GM11168 (cell line): ENCODE data around the gene CLDND2.

Source experiments
- in situ Hi-C: fragments of 300-500 bp; cut with MboI; formaldehyde crosslinking; loops from one replicate; pipeline ENCODE4 v1.12.0; 2022; ENCODE audit warnings: low sequenced_read_pairs; ENCODE audit not compliant: unreplicated experiment

The CLDND2 gene

DNA sequence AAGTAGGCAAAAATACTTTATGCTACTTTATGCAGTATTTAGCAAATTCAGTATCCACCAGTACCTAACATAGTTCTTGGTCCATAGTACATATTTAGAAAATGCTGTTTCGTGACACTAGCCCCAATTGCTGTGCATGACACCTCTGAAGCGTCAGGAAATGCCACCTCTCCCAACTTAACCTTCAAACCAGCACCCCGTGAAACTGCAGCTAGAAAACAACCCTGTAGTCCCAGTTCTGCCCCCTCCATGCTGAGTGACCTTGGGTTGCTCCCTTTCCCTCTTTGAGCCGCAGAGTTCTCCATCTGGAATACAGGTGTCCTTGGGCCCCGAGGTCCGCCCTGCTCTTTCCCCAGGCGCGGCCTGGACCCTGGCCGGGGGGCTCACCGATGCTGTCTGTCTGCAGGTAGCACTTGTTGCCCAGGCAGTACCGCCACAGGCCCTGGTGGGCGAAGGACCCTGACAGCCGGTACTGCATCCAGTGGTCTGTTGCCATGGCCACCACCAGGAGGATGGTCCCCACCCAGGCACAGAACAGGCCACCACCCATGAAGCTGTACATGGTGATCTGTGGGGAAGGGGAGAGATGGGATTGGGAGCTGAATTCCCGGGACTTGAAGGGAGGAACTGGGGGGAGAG is 18.2 kb upstream of the CLDND2 start:
- in situ Hi-C loops: no loop called here

DNA sequence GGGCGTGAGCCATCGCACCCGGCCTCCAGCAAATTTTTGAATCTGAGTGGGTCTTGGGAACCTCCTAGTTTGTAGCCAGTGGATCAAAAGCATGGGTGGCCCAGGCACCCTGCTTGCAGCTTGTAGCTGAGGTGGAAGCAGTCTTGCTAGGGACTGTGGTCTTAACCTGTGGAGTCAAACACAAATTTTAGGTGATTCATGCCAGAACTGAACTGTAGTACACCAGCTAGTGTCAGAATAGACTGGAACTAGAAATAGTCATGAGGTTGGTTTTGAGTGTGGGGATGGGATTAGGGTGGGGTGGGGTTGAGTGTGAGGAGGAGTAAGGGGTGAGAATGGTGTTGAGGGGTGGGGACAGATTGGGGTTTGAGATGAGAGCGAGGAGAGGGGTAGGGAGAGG is 13.2 kb upstream of the CLDND2 start:
- in situ Hi-C loops: no loop called here

DNA sequence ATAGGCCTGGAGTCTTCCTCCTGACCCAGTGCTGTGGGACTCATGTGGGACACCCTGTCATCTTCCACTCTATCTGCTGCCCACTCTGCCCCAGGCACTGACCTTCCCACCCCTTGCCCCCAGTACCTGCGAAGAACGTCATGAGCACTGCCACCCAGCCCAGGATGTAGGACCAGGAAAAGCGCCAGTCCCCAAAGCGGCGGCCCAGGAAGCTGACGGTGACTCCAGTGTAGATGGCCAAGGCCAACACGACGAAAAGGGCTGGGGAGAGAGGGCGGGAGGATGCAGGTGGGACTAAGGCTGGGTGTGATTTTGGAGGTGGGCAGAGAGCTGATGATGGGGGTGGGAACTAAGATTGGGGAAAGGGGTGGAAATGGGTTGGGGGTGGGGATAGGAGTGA is 11.6 kb upstream of the CLDND2 start:
- in situ Hi-C loops: no loop called here

DNA sequence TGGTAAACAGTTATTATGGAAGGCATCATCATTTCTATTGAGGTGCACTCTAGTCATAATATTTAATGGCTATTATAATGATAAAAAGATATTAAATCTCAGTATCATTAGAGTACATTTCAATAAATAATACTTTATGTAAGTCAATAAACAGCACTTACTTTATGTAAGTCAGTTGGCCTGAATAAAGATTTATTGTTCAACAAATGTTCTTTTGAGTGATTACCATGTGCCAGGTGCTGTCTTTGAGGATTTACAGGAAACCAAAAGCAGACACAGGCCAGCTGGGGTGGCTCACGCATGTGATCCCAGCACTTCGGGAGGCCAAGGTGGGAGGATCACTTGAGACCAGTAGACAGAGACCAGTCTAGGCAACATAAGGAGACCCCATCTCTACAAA is 8.6 kb upstream of the CLDND2 start:
- in situ Hi-C loops: no loop called here

DNA sequence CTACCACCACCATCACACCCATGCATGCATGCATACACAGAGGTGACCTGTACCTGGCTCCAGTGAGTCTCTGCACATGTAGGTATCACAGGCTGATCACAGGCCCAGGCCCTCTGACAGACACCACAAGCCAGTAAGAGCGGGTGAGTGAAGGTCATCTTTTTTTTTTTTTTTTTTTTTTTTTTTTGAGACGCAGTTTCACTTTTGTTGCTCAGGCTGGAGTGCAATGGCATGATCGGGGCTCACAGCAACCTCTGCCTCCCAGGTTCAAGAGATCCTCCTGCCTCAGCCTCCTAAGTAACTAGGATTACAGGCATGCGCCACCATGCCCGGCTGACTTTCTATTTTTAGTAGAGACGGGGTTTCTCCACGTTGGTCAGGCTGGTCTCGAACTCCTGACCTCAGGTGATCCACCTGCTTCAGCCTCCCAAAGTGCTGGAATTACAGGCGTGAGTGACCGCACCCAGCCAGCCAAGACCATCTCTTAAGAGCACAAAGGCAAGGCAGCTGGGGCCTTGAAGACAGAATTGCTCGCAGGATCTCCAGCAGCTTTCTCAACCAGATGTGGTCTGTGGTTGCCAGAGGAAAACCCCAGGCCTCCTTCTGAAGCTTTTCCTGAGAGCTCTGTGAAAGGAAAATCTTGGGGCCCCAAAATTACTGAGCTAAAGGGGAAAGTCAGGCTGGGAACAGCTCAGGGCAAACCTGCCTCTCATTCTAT is 6.9 kb upstream of the CLDND2 start:
- in situ Hi-C loops: no loop called here

DNA sequence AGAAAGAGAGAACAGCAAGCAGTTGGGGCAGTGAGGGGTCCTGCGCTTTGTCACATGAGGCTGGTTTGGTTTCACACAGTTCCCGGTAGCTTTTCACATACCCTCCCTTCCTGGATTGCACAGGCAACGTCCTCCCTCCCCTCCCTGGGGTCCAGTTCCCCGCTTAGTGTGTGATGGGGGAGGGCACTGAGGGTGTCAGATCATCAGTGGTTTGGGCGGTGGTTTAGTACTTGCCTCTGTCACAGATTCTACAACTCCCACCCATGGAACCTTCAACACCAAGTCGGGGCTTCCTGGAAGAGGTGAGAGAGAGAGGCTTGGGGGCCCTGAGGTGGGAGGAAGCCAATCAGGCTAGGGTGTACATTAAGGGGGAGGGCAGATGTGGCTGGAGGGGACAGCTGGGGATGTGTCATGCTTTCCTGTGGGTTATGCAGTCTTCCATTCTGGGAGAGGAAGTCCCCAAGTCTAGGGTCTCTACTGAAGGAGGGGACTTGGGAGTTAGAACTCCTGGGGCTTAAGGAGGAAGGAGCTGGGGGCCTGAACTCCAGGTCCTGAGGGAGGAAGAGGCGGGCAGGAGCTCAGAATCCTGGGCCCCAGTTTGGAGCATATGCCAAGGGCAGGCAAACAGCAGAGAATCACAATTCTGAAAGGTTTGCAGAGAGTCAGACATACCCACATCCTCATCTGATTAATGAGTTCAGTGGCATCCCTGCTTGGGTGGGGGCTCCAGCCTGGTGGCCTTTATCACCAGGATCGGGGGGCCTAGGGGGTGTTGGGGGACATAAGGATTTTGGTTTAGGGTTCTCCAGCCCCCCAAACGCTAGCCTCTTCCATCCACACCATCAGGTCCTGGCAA is 4.1 kb upstream of the CLDND2 start, which contains the start of gene NKG7:
Gene NKG7, minus strand, starts transcription at position 6 of the 856 bp plus-strand sequence. CDS start 119 bp downstream, outside the sequence.
- in situ Hi-C loops: no loop called here

DNA sequence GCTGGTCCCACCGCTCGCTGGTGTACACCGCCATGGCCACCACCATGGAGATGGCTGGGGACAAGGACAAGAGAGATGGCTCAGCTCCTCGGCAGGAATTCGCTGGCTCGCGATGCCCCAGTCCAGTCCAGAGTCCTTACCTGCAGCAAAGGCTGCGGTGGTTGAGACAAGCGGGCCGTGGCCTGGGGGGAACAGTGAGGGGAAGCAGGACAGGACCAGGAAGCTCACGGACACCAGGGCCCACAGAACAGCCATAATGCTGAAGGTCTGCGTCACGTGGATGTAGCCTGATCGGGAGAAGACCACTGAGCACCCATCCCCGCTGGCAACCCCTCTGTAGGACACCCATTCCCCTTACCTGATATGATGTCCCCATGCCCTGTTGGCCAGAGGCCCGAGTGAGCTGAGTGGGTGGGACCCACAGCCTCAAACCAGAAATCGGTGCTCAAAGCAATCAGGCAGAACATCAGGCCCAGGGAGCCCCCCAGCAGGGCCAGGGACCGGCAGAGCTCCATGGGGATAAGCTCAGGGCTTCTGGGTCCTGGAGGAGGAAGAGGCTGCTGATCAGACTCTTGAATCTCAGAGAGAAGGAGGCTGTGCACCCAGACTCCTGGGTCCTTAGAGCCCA is 3.3 kb upstream of the CLDND2 start:
- in situ Hi-C loops: no loop called here

DNA sequence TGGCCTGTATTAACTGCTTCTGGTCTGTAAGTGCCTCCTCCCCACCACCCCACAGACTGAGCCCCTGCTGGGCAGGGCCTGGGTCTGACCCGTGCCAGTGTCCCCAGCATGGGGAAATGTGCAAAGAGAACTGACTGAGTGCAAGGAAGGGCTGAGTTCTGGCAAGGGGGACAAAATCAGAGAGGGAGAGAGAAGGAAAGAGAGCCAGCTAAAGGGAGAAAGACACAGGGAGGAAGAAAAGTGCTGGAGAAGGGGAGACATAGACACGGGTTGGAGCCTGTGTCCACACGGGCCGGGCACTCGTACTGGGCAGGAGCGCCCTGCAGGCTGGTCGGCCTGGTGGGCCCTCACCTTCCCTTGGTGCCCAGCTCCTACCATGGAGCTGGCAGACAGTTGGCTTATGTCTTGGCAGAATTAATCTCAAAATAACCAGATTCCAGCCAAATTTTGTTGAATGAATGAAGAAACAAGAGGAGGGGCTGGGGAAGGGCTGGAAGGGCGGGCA is 2.4 kb upstream of the CLDND2 start:
- in situ Hi-C loops: no loop called here

DNA sequence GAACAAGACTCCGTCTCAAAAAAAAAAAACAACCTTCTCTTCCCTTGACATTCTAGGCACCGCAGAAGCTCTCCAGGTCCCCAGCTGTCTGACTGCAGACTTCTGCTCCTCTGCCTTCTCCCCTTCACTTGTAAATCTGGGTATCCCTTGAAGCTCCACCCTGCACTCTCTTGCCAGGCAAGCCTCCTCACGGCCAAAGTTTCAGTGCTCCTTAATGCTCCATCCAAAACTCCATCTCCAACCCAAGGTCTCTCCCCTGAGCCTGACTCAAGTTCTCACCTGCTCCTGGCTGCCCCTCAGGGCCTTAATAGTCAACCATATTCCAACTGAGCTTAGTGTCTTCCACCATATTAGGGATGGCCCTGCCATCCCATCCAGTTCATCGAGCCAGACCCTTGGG is 1.4 kb upstream of the CLDND2 start:
- in situ Hi-C loops: no loop called here

DNA sequence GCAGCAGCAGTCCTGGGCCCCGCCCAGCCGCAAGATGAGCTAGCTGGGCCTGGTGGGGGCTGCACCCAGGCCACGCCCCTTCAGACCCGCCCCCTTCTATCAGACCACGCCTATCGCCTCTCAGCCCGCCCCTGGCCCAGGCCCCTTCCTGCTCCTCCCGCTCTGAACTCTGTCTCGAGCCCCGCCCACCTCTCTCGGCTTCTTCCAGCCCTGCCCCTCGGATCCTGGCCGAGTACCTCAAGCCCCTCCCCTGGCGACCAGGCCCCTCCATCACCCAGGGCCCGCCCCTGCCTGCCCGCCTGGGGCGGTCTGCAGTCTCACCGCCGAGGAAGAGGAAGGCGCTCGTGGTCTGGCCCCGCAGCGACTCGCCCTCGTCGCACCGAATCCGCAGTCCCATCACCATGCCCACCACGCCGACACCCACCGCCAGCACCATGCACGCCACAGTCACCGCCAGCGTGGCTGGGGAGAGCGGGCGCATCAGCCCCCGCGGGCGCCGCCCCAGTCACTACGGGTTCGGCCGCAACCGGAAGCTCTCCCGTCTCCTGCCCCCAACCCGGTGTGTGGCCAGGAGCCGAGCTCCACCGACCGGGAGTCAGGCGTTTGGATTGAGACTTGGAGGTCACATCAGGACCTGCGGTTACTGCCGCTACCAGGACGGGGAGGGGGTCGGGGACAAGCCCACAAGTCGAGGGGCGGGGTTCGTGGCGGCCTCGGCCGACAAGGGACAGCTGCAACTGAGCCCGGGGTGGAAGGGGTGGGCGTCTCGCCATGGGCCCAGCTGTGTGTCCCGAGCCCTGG is 1.0 kb downstream of the CLDND2 start:
- in situ Hi-C loops: no loop called here

DNA sequence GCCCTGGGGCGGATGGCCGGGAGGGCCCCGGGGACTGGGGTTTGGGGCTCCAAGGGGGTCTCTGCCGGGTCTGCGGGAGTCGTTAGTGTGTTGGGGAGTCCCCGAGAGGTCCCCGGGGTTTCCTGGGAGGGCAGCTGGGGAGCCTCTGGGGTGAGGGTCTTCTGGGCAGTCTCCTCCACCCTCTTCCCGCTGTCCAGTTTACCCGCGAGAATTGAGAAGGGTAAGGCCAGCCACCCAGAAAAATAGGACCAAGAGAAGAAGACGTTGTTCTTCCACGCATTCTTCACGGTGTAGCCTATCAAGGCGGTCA is 1.6 kb downstream of the CLDND2 start:
- in situ Hi-C loops: no loop called here

DNA sequence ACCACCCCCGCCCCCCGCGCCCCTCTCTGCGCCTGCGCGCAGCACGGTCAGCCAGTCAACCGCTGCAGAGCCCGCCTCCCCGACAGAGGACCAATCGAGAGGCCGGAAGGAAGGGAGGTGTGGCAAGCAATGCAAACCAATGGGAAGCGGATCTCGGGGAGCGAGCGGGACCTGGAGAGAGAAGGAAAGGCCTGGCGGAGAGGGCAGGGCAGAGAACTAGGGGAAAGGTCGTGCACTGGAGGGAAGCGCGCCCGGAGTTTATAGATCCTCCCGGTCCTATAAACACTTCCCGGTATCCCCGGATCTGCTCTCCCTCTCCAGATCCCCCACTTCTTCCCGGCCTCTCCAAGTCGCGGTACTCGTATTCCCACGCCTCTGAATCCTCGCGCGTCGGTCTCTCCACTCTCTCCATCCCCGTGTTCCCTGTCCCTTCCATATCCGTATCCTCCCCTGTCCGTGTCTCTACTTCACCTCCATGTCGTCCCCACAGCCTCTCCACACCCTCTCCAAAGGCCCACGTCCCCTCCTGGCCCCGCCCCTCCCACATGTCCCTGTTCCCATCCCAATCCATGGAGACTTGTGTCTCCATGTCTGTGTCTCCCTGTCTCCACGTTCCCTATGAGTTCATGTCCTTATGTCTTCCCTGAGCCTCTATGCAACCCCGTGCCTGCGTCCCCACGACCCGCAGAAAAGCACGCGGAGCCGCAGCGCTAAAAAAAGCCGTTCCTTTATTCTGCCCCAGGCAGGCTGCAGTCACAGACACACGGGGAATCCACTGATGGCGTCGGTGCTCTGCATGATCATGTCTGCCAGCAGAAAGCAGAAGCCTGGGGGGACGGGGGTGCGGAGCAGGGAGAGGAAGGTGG is 2.2 kb downstream of the CLDND2 start:
- in situ Hi-C loops: no loop called here

DNA sequence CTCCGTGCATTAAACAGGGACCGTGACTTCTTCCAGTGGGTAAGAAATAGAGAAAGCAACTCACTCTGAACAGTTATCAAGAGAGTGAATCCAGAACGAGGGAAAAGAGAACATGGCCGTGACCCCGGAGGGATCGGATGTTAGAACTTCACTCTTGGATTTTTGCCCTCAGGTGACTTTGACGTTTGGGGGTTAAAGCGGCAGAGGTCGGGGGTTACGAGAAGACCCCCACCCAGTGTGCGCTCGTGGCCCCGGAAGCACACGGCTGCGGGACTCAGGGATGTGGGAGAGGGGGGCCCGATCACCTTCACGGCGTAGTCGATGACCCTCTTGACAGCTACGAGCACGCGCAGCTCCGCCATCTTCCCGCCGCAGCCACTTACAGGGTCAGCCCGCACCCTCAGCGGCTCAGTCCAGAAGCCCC is 2.8 kb downstream of the CLDND2 start, which contains the start of gene ETFB:
Gene ETFB, minus strand, starts transcription at position 424 of the 424 bp plus-strand sequence. Its CDS starts 62 bp downstream, at position 362.
- in situ Hi-C loops: no loop called here

DNA sequence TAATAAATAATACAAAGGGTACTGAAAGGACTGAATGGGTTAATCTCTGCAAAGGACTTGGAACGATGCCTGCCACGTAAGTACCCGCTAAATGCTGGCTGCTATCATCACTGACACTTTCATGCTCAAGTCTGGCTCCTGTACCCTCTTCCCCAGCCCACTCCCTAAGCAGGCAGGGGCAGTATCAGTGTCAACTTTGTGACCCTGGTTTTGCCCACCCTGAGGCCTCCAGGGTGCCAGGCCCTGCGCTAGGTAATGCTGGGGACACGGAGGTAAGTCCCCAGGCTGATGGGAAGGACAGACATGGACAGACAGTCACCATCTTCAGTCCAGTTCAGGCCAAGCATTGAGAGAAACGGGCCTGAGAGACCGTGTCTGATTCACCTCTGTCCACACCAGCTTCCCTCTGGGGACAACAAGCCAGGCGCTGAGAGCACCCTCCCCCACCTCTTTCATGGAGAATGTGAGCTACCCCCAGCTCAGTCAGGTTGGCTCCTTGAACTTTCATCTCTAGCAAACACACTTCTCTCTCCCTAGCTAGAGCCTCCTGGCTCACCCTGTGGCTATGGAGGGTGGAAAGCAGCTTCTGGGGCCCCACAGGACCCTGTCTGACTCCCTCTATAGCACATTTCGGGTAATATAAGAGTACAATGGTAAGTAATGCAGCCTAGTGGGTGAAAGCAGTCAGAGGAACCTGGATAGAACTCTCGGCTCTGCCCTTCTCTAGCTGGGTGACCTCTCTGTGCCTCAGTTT is 3.4 kb downstream of the CLDND2 start:
- in situ Hi-C loops: no loop called here

DNA sequence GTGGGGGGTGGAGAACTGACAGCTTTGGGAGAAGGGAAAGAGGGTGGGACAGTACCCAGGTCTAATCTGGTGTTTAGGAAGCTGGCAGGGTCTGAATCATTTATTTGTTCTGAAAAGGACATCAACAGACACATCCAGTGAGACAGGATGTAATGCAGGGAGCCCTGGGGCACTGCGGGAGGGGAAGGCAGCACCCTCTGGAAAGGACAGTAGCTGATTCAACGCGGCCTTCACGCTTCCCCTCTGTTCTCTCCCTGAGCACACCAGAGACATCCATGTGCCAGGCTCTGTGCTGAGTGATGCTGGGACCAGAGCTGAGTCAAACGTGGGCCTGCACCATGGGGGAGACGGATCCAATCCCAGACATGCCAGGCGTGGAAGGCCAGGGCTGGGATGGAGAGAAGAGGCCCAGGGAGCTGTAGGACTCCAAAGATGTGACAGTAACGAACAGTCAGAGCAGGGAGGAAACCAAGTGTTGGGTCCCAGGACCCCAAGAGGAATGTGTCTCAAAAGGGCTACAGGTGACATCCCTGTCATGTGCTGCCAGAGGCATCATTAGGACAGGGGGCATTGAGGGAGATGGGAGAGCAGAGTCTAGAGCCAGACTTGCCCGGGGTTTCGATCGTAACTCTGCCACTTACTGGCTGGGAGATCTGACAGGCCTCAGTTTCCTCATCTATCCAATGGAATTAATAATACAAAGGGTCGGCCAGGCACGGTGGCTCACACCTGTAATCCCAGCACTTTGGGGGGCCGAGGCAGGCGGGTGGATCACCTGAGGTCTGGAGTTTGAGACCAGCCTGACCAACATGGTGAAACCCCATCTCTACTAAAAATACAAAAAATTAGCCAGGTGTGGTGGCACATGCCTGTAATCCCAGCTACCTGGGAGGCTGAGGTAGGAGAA is 4.3 kb downstream of the CLDND2 start:
- in situ Hi-C loops: no loop called here

DNA sequence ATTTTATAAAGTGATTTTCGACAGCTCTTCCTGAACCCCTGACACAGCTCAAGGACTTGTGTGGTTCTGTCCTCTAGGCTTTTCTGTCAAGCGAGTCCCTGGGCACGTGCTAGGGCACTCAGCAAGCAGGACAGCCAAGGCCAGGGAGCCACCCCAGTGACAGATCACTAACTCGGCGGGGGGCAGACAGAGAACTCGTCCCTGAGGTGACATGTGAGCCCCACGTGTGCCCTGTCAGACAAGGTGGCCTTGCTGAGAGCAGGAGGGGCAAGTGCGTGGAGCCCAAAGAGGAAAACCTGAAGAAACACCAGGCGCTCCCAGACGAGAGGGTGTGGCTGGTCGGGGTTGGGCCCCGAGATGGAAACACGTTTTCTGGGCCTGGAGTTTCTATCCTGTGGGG is 7.6 kb downstream of the CLDND2 start:
- in situ Hi-C loops: no loop called here

DNA sequence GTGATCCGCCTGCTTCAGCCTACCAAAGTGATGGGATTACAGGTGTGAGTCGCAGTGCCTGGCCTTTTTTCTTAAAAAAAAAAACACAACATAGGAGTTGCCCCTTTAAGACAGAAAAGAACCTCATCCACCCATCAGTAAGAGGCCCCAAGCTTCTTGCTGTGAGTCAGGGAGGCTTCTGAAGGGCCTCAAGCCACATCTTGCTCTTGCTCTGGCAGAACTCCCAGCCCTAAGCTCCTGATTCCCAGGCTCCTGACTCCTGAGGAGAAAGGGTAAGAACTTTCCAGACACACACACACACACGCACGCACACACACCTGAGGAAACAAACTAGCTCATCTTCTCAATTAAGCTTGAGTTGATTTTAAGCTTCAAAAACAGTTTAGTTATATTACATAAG is 9.5 kb downstream of the CLDND2 start:
- in situ Hi-C loops: no loop called here
